ENCODE measurements around the gene LRRC25. TPM values are rescaled to one million over a fixed set of nuclear protein-coding genes. Genes with fewer than 3 reads are reported as not detected.

Gene LRRC25
- total RNA-seq, 1 experiment from 2014 or later, result not detected

DNA sequence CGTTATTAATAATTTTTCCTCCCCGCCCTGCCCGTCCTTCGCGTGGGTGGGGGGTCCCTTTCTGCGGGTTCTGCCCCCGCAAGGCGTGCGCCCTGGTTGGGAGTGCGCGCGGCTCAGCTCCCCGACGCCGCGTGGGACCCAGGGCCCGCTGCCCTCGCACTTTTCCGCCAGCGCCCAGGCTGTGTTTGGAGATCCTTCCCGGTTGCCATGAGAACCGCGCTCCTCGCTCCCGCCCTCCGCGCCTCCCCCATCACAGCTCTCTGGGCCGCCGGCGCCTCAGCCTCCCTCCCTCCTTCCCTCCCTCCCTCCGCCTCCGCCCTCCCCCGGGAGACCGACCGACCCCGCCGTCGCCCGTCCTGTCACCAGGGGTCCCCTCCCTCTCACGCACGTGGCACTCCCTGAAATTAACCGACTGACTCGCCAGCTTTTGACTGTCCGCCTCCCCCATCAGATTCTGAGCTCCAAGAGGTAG lies 19.4 kb upstream of the LRRC25 start:
- Histone ChIP-seq H3K14ac (ENCODE audit: insufficient read depth, low read length) (peak overlapping the region; percentile 93; the same call in 1 of the 2 replicates), H2BK20ac (ENCODE audit: low read depth, low read length, poor library complexity, severe bottlenecking) (no peak overlapping the region), H3K4me1 (ENCODE audit: insufficient read depth, low read length) (peaks cover 4% of the 10 kb centered on the region; the same call in 1 of the 2 replicates), H2BK15ac (ENCODE audit: low read depth, low read length) (no peak overlapping the region), H3K9me3 (ENCODE audit: control insufficient read depth, low read depth, low read length) (no peaks in the 10 kb centered on the region), H3K4me2 (ENCODE audit: insufficient read depth, insufficient read length, low read length) (peak overlapping the region; percentile 35), H2BK120ac (ENCODE audit: low read depth, low read length, poor library complexity, severe bottlenecking) (peak overlapping the region; percentile 94), H3K23ac (ENCODE audit: insufficient read length, low read depth, low read length) (no peak overlapping the region), H3K79me1 (ENCODE audit: insufficient read depth, low read depth, low read length, poor library complexity, severe bottlenecking) (no peaks in the 10 kb centered on the region), H4K8ac (replicated peaks; ENCODE audit: insufficient read length, low read depth, low read length) (no peak overlapping the region), H3K79me2 (ENCODE audit: insufficient read depth, low read length) (no peaks in the 10 kb centered on the region), H4K20me1 (ENCODE audit: control insufficient read depth, insufficient read depth, insufficient read length) (no peaks in the 10 kb centered on the region), H3K4ac (ENCODE audit: low read depth, low read length) (peak overlapping the region; percentile 28; the same call in 1 of the 2 replicates), H3K18ac (ENCODE audit: insufficient read length, low read depth, low read length) (peak overlapping the region; percentile 94), H4K5ac (ENCODE audit: insufficient read length, low read depth, low read length) (no peak overlapping the region), H3K9ac (ENCODE audit: extremely low read depth, insufficient read length, low read length) (no peak overlapping the region), H3K56ac (ENCODE audit: insufficient read length, low read depth, low read length) (no peak overlapping the region), H3K23me2 (ENCODE audit: insufficient read length, low read depth, low read length, poor library complexity, severe bottlenecking) (peaks cover 14% of the 10 kb centered on the region), H2AFZ (ENCODE audit: low read length) (no peak overlapping the region), H4K91ac (ENCODE audit: insufficient read length, low read depth, low read length) (no peak overlapping the region), H2BK5ac (ENCODE audit: insufficient read length, low read length) (no peak overlapping the region), H2BK12ac (ENCODE audit: insufficient read length, low read depth, low read length) (no peak overlapping the region), H3K27me3 (ENCODE audit: insufficient read depth, low read length) (no peaks in the 10 kb centered on the region; the same call in 1 of the 2 replicates), H3T11ph (ENCODE audit: low read length) (no peak overlapping the region), H3K27ac (ENCODE audit: insufficient read length, low read depth, low read length) (no peak overlapping the region), H2AK5ac (ENCODE audit: insufficient read length, low read length) (no peak overlapping the region)
- Mint-ChIP-seq H3K9me3 (no peaks in the 10 kb centered on the region; a peak in 2 of 5 replicates), H3K27ac (peak overlapping the region in 2 of 3 experiments; percentile 95 to 99; a peak in 6 of 7 replicates), H3K4me1 (peaks cover 19 to 48% of the 10 kb centered on the region in 2 experiments), H3K4me3 (peak overlapping the region; percentile 66 to 84), H3K36me3 (ENCODE audit: insufficient read depth in 1 of 3, low read depth in 3 of 3) (no peaks in the 10 kb centered on the region; a peak in 1 of 7 replicates), H3K27me3 (ENCODE audit: low read depth) (peaks cover 63% of the 10 kb centered on the region)
- no peak for TF ChIP-seq CTCF (conservative IDR thresholded peaks at IDR 0.05)
- no CpG with 5 or more reads among the region's 44 CpGs for WGBS (ENCODE audit: extremely low coverage, insufficient read length, low lambda C conversion rate)
- peak; percentile 87 for DNase-seq
